ENCODE results near the gene GAD1. TPM values are rescaled to one million over a fixed set of nuclear protein-coding genes. Genes with fewer than 3 reads are reported as not detected.

Gene GAD1
- total and polyA plus RNA-seq, 2 of the 4 experiments (the other 2 are of a cell fraction) = not detected

GRCh38 chr2:170830166-170830565 is 13.5 kb downstream of the GAD1 start:
- Histone ChIP-seq H2AK5ac (ENCODE audit: low read depth, low read length) (no peak overlapping the region), H3K9me3 (ENCODE audit: control insufficient read depth, insufficient read depth, low read length) (no peaks in the 10 kb centered on the region), H4K20me1 (ENCODE audit: insufficient read depth, low read length) (no peaks in the 10 kb centered on the region), H3K4me1 (ENCODE audit: control insufficient read depth, insufficient read depth, low read length) (no peaks in the 10 kb centered on the region), H2AFZ (replicated peaks; ENCODE audit: low read length, poor library complexity) (no peak overlapping the region), H2BK15ac (ENCODE audit: low read depth, low read length) (no peak overlapping the region), H3K36me3 (ENCODE audit: control insufficient read depth, insufficient read depth, low read length) (no peaks in the 10 kb centered on the region), H4K5ac (ENCODE audit: low read depth, low read length) (no peak overlapping the region), H3K79me1 (ENCODE audit: low read depth in 1 of 2, low read length in 2 of 2) (no peaks in the 10 kb centered on the region), H3K14ac (replicated peaks; ENCODE audit: low read depth, low read length) (no peak overlapping the region), H2BK5ac (ENCODE audit: low read depth, low read length, poor library complexity, severe bottlenecking) (no peak overlapping the region), H3K56ac (ENCODE audit: extremely low read depth, insufficient read depth, low read length) (no peak overlapping the region), H3K4me3 (ENCODE audit: insufficient read depth, low read depth, low read length) (no peak overlapping the region), H3K9me1 (ENCODE audit: insufficient read depth, low read length) (no peaks in the 10 kb centered on the region), H2AK9ac (replicated peaks; ENCODE audit: low read depth, low read length, poor library complexity) (no peak overlapping the region), H3K18ac (ENCODE audit: low read depth, low read length) (no peak overlapping the region), H3K4ac (ENCODE audit: low read depth, low read length) (no peak overlapping the region), H4K91ac (ENCODE audit: insufficient read depth, low read depth, low read length) (no peak overlapping the region), H2BK120ac (ENCODE audit: low read depth, low read length) (no peak overlapping the region), H3K4me2 (ENCODE audit: low read depth, low read length) (no peak overlapping the region), H3K9ac (ENCODE audit: low read depth, low read length) (no peak overlapping the region), H3K27ac (ENCODE audit: insufficient read depth, low read length) (no peak overlapping the region), H3K27me3 (ENCODE audit: control insufficient read depth, insufficient read depth, low read length) (peaks cover 12% of the 10 kb centered on the region), H2BK20ac (ENCODE audit: low read depth, low read length) (no peak overlapping the region), H4K8ac (ENCODE audit: low read depth in 2 of 2, low read length in 2 of 2) (no peak overlapping the region), H3K23ac (ENCODE audit: low read depth, low read length) (no peak overlapping the region)
- dilution Hi-C loops (cut with HindIII; ENCODE audit: low sequenced_read_pairs, unreplicated experiment) (no loop called here), in situ Hi-C loops (cut with MboI; ENCODE audit: low sequenced_read_pairs) (no loop called here), intact Hi-C loops (cut with micrococcal nuclease) (no loop called here)
- TF ChIP-seq SMC3 (IDR thresholded peaks at IDR 0.05; ENCODE audit: low read depth, low read length) = no peak
- TF ChIP-seq CTCF (conservative IDR thresholded peaks at IDR 0.05; ENCODE audit: low read depth, low read length) = no peak
- TF ChIP-seq POLR2A (IDR thresholded peaks at IDR 0.05; ENCODE audit: low read depth, low read length) = no peak
- no peak for TF ChIP-seq MAZ (IDR thresholded peaks at IDR 0.05; ENCODE audit: borderline replicate concordance, low read depth, low read length)
- no peak for TF ChIP-seq MXI1 (IDR thresholded peaks at IDR 0.05; ENCODE audit: borderline replicate concordance, low read depth, low read length)
- TF ChIP-seq RCOR1 (IDR thresholded peaks at IDR 0.05; ENCODE audit: insufficient replicate concordance, low read length) = no peak
- no peak for TF ChIP-seq MAFK (IDR thresholded peaks at IDR 0.05; ENCODE audit: low read depth, low read length)
- TF ChIP-seq USF2 (IDR thresholded peaks at IDR 0.05; ENCODE audit: low read depth, low read length) = no peak
- no peak for TF ChIP-seq NFE2L2 (IDR thresholded peaks at IDR 0.05; ENCODE audit: low read depth, low read length)
- no peak for TF ChIP-seq BHLHE40 (IDR thresholded peaks at IDR 0.05; ENCODE audit: low read depth, low read length)
- no peak for DNase-seq
- no peak for ATAC-seq (ENCODE audit: low read depth)
- 50% methylated on average over 1 of the region's 3 CpGs; no CpG with 5 or more reads in 1 of the 2 experiments for WGBS, 2 experiments (ENCODE audit: extremely low coverage in 2 of 2, insufficient read length in 1 of 2)
- CTCF ChIA-PET = no interaction called here
- POLR2A ChIA-PET (ENCODE audit: unreplicated experiment) = no interaction called here
- BruUV-seq (replicated peaks) = no TSS peak

Measured in IMR-90 (cell line).